VCaP (cell line): ENCODE measurements around the gene CCDC167.

ENCODE experiments used
- H3K27ac ChIP-seq: fragments of 450-650 bp; 2 replicates; pipeline ENCODE4 v1.5.1; 2017
- TF ChIP-seq, protein P1 (sequence below): fragments of 450-650 bp; conservative IDR thresholded peaks from 2 replicates; pipeline ENCODE4 v1.5.1; 2017; ENCODE audit warnings: mild to moderate bottlenecking, moderate library complexity

The CCDC167 gene

DNA sequence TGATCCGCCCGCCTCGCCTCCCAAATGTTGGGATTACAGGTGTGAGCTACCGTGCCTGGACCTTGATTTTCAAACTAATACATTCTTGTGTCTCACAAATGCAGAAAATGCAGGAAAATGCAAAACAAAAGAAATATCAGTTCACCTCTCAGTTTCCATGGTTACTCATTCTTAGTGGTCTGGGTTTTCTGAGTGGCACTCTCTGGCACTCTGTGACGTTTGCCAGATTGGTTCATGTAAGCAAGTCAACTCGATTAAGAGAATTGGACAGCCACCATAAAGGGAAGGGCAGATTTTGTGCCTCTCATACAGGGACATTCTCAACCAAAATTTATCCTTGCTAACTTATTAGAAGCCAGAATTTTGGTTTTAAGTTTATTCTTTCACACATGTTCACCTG, 58.0 kb downstream of the CCDC167 start:
- peak overlapping the region; percentile 55; the same call in 1 of the 2 replicates for H3K27ac ChIP-seq
- TF ChIP-seq, protein P1, sequence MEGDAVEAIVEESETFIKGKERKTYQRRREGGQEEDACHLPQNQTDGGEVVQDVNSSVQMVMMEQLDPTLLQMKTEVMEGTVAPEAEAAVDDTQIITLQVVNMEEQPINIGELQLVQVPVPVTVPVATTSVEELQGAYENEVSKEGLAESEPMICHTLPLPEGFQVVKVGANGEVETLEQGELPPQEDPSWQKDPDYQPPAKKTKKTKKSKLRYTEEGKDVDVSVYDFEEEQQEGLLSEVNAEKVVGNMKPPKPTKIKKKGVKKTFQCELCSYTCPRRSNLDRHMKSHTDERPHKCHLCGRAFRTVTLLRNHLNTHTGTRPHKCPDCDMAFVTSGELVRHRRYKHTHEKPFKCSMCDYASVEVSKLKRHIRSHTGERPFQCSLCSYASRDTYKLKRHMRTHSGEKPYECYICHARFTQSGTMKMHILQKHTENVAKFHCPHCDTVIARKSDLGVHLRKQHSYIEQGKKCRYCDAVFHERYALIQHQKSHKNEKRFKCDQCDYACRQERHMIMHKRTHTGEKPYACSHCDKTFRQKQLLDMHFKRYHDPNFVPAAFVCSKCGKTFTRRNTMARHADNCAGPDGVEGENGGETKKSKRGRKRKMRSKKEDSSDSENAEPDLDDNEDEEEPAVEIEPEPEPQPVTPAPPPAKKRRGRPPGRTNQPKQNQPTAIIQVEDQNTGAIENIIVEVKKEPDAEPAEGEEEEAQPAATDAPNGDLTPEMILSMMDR: no peak

DNA sequence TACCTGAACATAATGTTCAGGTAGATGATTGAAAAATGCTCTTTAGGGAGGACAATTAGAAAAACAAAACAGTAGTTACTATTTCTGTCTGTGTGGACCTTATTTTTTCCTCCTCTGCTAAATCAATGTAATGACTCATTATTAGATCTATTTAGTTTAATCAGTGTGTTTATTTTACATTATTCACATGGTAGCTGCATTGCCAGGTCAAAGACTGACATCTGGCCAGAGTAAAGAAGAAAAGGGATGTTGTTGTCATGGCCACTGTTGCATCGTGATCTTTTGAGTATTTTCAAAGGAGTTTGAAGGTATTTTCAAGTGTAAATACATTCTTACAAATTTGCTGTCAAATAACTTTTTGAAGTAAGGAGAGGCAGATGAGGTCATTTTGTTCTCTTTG, 60.8 kb downstream of the CCDC167 start:
- no peak overlapping the region for H3K27ac ChIP-seq
- TF ChIP-seq, protein P1: no peak

- TF ChIP-seq, protein P1: 0 out of 2 replicates have a peak, but pooled peaks have one; percentile 6
- H3K27ac ChIP-seq: no peak overlapping the region
These were observed 63.9 kb downstream of the CCDC167 start for GRCh38 chr6:37435816-37436215.

- TF ChIP-seq, protein P1: no peak
- no peak overlapping the region for H3K27ac ChIP-seq
These were observed 64.3 kb downstream of the CCDC167 start for GRCh38 chr6:37435373-37435772.

DNA sequence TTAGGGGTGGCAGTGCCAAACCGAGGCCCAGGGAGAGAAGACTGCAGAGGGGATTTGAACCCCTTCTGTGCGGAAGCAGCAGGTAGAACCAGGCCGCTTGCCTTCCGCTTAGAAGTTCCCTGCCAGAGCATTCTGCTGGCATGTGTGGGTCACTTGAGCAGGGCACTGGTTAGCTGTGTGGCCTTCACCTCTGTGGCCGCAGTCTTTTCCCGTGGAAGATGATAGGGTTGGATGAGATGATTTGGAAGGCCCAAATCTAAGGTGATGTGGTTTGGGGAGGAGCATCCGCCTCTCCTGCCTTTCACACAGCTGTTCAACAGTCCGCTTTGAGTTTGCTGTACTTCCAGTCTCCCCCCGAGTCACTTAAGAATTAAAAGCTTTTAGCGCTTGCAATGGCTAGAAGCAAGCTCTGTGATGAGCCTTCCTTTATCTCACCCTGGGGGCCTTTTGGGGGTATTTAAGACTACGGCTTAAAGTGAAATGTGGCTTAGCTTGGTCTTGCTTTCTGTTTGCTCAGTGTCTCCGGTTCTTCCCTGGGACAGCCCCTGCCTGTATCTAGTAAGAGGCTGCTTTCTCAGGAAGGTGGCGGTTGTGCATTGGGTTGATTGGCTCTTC, 65.9 kb downstream of the CCDC167 start:
- TF ChIP-seq, protein P1: no peak
- H3K27ac ChIP-seq: peak overlapping the region; percentile 78
